DLD1 (cell line): Measurements from ENCODE around the gene UBL3.

ENCODE experiments used
- in situ Hi-C: cut with HindIII; loops from 2 replicates; pipeline ENCODE4 v1.10.0; 2017; ENCODE audit warnings: low sequenced_read_pairs

Gene UBL3, protein sequence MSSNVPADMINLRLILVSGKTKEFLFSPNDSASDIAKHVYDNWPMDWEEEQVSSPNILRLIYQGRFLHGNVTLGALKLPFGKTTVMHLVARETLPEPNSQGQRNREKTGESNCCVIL

DNA sequence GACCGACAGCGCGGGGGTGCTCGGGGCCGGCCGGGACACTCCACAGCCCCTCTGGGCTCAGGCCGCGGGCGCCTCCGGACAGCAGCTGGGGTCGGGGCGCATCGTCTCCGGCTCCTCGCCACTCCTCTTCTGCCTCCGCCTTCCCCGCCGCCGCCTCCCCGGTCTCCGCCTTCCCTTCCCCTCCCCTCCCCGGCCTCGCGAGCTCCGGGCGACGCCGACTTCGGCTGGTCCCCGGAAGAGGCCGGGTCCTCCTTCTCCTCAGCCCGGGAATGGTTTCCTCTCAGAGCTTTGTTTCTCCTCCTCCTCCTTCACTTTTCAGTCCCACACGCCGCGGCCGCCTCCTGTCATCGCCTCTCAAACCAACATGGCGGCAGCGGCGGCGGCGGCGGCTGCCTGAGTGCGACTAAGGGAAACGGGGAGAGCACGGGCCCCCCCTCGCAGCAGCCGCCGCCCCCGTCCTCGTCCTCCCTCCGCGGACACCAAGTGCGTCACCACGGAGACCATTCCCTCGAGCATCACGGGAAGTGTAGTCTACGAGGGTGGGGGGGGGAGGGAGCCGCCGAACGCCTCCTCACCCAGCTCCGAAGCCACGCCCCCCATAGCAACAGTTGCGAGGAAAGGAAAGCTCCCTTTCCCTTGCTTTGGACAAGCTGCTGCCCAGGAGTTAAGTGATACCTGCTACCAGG lies at the start of gene UBL3:
UBL3 (minus strand) TSS at position 405 of the 686 bp plus-strand sequence. CDS start 1,079 bp downstream, outside the sequence.
- in situ Hi-C loops, result no loop called here

DNA sequence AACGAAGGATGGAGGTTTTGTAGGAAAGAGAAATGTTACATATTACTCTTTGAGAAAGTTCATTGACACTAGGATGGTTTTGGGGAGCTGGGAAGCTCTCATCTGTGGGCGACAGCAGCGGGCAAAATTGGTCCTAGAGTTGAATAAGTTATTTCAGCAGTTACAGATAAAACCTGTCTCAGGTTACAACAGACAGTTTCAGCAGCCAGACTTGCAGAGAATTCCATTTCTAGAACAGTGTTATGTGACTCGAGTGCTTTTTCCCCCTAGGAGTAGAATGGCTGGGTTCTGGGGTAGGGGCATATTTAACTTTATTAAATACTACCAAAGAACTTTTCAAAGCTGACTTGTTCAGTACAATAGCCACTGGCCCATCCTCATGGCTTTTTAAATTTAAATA lies 46.7 kb upstream of the UBL3 start:
- in situ Hi-C loops, result no loop called here

DNA sequence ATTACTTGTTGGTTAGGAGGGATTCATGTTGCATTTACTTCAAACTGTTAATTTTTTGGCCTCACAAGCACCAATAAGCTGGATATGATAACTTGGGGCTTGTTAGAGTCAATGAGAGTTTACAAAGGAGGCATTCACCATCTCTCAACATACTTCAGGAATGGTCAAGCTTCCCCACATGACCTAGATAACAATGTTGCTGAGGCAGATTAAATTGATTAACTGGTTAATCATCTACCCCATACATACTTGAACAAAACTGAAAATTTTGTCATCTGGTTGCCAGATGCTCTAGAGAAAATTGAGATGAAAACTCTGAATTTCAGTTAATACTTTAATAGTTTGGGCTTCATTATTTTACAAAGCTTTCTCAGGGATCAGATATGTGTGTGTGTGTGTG lies 43.0 kb upstream of the UBL3 start:
- in situ Hi-C loops, result no loop called here

DNA sequence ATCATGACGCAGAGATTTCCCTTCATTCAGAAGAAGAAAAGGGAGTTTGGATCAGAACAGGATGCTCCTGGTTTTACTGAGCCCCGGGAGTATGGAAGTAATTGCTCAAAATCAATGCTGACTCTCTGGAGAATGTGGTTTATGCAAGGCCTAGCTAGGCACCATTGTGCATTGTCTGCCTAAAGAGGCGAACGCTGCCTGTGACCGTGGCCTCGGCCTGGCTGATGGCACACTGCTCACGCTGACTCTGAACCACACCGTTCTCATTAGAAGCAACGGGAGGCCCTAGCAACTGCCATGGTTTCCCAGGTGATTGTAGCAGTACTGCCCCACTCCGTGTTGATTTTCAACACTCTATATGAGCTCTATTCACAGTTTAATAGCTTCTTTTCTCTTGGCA lies 41.7 kb upstream of the UBL3 start:
- in situ Hi-C loops, result no loop called here

DNA sequence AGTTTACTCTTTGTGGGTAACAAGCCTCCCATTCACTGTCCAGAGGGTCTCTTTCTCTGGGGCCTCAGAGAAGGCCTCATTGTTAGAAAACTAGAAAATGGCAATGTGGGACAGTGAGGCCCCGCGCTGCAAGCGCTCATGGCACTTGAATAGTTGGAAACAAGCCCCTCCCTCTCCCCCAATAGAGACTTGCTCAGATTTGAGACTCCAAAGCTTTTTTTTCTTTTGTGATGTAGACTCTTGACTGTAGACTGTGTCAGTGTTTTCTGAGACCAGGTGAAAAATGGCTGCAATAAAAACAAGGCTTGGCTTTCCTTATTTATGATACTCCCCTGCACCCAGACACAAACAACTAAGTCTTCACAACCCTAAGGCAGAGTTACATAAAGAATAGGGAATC lies 38.7 kb upstream of the UBL3 start:
- in situ Hi-C loops, result no loop called here

DNA sequence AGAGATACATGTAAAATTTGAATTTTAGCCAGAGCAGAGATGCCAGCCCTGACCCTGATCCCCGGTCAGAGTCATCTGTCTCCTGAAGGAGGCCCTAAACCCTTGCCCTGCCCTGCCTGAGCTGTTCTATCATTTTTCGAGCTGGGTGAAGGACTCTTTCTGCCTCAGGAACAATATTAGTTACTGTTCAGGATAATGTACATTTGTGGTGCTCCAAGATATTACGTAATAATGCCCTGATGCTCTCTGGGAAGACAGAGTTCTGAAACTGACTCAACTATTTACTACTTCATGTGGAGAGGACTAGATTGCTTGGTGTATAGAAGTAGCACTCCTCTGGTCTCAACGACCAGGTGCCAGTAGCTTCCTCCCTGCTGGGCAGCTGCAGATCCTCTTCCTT lies 37.9 kb upstream of the UBL3 start:
- in situ Hi-C loops, result no loop called here

DNA sequence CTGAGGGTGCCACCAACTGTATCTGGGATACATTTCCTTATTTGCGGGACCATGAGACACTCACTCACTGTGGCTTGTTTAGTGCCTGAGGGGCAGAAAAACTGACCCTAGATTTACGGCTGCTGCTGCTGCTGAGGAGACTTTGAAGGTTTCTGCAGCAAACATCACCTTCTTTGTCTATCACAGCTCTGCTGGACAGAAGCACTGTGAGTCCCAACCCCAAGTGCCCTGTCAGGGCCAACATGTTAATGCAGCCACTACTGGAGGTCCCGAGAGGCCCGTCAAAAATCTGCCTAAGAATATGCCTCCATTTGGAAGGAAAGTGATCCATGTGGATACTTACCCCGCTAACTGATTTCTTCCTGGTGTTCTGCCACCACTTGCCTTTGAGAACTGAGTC lies 37.3 kb upstream of the UBL3 start:
- in situ Hi-C loops, result no loop called here

DNA sequence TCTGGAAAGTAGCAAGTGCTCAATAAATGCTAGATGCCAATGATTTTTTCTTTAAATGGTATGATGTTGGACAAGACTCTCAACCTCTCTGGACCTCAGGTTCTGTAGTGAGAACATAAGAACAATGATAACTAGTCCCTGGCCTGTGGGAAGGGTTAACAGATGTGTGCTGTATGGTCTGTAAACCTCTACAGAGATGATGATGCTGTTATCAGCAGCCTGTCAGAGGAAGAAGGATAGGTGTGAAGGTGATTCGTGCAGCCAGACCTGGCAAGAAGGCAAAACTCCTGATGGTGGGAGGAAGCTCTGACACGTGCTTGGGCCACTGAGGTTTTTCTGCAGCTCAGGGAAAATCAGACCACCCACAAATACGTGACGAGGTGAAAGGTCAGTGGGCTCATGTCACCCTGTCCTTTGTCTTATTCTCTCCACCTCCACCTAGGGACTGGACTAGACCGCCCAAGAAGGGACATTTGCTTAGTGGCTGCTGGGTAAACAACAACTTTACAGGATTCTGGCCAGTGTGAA lies 36.7 kb upstream of the UBL3 start:
- in situ Hi-C loops, result no loop called here

DNA sequence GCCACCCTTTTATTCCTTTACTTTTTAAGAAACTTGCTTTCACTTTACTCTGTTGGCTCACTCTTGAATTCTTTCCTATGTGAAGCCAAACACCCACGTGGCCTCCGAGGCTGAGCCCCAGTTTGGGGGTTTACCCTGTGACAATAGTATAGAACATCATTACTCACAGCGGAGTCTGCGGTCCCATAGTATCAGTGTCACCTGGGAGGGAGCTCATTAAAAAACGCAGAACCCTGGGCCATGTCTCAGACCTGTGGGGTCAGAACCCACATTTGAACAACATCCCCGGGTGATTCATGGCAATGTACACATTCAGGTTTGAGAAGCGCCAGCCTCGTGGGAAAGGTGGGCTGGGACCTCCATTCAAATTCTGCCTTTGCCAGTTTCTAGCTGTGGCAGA lies 36.0 kb upstream of the UBL3 start:
- in situ Hi-C loops, result no loop called here

DNA sequence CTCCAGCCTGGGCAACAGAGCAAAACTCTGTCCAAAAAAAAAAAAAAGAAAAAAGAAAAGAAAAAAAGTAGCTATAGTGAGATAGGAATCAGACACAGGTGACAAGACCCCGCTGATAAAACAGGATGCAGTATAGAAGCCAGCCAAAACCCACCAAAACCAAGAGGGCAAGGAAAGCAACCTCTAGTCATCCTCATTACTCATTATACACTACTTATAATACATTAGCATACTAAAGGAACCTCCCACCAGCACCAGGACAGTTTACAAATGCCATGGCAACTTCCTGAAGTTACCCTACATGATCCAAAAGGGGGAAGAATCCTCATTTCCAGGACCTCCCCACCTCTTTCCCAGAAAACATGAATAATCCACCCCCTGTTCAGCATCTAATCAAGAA lies 35.6 kb upstream of the UBL3 start:
- in situ Hi-C loops, result no loop called here

DNA sequence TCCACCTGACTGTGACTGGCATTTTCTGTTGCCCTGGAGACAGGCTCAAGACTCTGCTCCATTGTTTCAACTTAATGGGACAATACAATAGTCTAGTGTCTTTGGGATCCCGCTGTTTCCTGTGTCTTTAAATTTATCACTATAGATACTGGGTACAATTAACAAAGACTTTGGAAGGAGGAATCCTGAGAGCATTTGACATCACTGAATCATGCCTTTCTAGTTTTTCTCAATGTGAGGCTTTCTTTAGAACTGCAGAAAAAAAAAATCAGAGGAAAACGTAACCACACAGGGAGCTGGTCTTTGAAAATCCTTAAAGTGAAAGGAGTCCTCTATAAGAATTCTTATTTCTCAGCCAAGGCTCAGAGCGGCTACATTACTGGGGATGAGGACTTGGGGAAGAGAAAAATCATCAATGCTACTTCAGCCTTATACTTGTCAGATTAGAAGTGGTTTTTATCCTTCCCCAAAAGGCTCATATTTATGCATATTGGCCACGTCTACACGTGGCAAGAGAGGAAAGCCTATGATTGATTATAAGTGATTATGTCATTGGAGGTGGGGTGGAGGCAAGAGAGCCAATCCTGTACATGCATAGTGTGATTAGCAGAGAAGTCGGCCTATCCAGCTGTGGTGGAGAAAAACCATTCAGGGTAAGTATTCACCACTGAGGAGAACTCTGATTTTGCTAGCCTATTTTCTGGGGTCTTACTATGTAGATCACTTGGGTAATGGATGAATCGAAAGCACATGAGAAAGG lies 34.4 kb upstream of the UBL3 start:
- in situ Hi-C loops, result no loop called here

DNA sequence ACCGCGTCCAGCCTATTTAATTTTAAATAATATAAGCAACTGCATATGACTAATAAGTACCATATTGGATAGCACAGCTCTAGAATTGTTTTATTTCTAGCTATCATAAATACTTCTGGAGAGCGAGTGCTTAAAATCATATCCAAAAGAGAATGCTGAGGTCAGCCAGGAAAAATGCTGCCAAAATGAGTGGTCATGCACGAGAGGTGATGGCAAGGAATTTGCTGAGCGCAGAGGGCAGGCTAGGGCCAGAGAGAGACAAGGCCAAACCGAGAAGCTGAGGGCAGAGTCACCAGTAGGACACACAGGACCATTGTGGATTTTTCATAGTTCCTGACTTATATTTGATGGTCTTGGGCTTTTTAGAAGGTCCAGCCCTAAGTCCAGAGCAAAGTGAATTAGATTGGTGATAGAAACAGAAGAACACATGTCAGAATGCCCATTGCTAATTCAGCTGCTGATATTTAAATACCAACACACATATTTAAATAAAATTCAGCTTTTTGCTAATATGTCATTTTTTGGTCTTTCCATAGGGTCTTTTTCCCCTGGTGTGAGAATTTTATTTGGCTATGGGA lies 33.6 kb upstream of the UBL3 start:
- in situ Hi-C loops, result no loop called here

DNA sequence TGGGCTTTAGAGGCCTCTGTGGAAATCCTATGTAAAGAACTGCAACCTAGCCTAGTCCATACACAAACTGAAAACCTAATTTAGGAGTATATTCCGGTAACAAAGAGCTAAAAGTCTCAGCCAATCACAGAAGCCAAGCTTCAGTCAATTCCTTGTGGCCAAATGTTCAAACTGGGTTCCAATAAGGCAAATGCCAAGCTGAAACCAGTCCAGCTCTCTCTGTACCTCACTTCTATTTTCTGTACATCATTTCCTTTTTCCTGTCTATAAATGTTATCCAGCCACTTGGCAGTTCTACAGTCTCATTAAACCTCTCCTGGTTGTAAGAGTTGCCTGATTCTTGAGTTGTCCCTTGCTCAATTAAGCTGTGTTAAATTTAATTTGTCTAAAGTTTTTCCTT lies 31.7 kb upstream of the UBL3 start:
- in situ Hi-C loops, result no loop called here

DNA sequence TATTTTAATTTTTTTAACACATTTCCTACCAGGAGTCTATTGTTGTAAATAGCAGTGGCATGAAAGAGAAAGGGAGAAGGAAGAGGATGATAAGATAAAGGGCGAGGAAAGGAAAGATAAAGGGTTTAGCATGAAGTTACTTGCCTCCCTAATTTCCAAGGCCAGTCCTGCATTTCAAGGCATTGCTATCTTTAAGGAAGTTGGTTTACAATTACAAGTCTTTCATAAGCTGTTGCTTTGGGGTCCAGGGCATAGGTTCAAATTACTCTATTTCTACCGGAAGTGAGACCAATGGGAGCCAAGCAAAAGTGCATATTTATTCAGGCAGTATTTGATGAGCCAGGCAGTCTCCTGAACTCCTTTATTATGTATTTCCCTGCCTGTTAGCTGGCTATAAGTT lies 27.7 kb upstream of the UBL3 start:
- in situ Hi-C loops, result no loop called here

DNA sequence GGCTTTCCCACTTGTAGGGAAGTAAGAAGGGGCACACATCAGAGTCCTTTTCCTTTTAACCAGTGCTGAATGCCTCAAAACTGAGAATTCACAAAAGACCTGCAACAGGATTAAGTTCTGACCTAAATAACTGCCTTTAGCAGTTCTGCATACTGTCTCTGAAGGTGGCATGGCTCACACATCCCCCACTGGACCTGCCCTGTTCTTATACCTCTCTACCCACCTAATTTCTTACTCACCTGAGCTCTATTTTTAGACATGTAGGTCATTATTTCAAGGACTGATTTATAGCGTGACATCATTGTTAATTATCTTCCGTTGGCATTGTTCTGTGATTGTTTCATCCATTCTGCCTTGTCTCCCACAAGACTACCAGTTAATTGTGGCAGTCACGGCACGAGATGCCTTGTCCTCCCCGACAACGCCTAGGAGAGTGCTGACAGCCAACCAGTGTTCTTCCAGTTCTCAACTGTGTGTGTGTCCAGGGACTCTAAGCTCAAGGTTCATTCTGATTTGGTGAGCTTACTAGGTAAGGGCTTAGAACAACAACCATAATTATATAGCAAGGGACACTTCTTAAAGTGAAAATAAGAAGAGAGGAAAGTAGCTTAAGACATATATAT lies 27.1 kb upstream of the UBL3 start:
- in situ Hi-C loops, result no loop called here

DNA sequence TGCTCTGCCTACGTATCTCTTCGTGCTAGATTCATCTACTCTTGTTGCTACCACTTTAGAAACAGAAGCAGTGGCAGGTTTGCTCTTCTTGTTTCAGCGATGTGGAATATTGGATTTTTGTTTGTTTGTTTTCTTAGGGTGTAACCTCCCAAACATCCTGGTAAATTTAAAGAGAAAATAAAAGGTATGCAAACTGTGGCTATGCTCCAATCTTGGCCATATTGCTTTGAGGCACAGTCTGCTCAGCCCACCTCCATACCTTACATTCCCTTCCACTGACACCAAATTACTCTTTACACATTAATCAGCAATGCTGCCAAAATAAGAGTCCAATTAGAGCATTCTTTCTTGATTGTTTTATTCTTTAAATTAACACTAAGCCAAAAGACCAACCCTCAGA lies 25.2 kb upstream of the UBL3 start:
- in situ Hi-C loops, result no loop called here

DNA sequence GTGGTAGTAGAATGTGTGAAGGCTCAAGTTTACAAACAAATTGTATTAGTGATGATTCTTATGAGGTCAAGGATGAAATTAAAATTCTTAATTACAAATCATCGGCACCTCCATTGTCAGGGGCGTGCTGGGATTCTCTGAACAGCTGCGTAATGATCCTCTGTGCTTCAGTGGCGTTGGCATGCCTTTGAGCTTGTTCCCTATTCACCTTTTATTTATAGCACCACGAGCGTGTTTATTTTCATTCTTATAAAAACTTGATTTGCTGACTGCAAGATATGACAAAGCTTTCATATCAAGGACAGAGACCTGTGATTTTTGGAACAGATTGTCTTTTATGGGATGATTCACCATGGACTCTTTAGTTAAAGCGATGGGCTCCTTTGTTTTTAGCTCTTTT lies 18.2 kb upstream of the UBL3 start:
- in situ Hi-C loops, result no loop called here

DNA sequence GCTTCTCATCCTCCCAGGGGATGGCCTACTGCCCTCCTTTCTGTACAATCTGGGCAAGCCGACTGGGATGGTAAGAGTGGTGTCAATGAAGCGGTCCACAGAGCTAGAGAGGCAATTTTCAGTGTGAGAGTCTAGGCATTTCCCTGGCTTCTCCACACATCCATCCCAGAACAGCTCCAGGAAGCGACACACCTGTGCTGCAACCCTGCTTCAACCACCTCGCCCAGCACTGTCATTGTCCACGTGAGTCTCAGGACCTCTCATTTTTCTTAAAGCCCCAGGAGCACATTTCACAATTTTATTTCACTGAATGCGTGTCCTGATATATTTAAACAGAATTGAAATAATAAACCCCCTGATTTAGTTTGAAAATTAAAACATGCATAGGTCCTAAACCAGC lies 15.5 kb upstream of the UBL3 start:
- in situ Hi-C loops, result no loop called here

DNA sequence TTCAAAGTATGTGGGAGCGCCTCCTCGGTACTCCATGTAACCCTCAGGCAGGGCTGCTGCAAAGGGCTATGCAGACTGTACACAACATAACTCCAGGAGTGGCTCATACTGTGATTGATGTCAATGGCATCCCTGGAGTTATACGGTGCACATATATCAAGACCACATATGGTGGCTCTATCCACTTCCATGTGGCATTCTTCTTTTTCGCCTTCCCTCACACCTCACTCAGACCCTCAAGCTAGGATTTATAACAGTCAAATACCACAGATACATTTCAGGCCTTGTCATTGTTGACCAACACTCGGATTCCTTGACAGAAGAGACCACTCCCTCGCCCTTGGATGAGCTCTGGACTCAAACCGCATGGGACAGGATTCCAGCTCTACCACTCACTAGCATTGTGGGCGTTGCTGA lies 11.3 kb upstream of the UBL3 start:
- in situ Hi-C loops, result no loop called here

DNA sequence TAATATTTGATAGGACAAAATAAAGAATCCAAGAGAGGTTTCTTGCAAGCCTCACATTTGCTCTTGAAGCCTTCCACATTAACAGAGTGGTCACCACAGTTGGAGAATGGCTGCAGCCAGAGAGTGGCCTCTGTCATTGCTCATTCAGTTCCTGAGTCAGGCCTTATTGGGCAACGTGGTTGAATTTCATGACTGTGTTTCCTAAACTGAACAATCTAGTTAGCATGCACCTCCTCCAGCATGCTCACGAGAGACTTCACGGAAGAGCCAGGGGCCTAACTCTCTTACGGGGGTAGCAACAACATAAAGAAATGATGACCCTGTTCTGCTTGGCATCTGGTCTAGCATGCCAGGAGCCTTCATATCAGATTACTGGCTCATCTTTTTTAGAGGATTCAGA lies 9.6 kb upstream of the UBL3 start:
- in situ Hi-C loops, result no loop called here

DNA sequence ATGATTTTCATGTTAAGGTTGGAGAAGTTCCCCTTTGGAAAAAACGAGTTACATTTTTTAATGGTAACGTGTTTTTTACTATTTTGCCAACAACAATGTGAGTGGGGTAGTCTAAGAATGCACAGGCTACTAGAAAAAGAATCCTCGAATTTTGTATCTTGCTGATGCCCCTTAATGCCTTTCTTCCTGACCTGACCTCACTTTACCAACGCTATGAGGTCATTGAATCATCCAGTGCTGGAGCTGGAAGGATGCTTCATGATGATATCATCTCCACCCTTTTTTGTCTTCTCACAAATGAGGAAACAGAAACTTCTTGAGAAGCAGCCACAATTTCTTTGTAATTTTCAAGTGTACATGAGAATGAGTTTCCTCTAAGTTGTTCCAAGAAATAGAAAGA lies 8.2 kb upstream of the UBL3 start:
- in situ Hi-C loops, result no loop called here
